Pancreas (tissue), 10 donors: ENCODE results near the gene KCNMA1. TPM values are rescaled to one million over a fixed set of nuclear protein-coding genes. Genes with fewer than 3 reads are reported as not detected.

Experiments used
- ATAC-seq, 4 donors: fragments of 200-7000 bp; cut with Tn5 transposase; one replicate each; pipeline versions ENCODE4 v1.8.0 to v1.9.1; 2020; ENCODE audit warnings: mild to moderate bottlenecking in 4 of 4, moderate library complexity in 4 of 4
- DNase-seq, 6 donors: peaks; one replicate each; pipeline ENCODE4 v3.0.0-alpha.2; 2020
- FAIRE-seq: peaks from 2 replicates; lab custom pipeline; 2012; peaks lifted over from hg19 to GRCh38; lab: Jason Lieb, UNC
- H3K27ac ChIP-seq, 4 donors: fragments of 200-600 bp; sonication (generic); 1 replicate in 3 of 4; 2 replicates in 1 of 4; pipeline versions ENCODE4 v1.5.0 to v1.8.0; 2020
- H3K27me3 ChIP-seq, 4 donors: fragments of 200-600 bp; one replicate each; pipeline ENCODE4 v1.8.0; 2021
- H3K36me3 ChIP-seq, 3 donors: fragments of 200-600 bp; sonication (generic) in 1 of 3; one replicate each; pipeline versions ENCODE4 v1.5.0 to v1.8.0; 2020 to 2021
- H3K4me1 ChIP-seq, 3 donors: fragments of 200-600 bp; one replicate each; pipeline ENCODE4 v1.8.0; 2021
- H3K4me3 ChIP-seq, 4 donors: fragments of 200-600 bp; sonication (generic) in 2 of 4; one replicate each; pipeline versions ENCODE4 v1.5.0 to v1.8.0; 2020 to 2021
- H3K9me3 ChIP-seq, 4 donors: fragments of 200-600 bp; one replicate each; pipeline ENCODE4 v1.8.0; 2021
- CTCF ChIP-seq, 4 donors: fragments of 200-600 bp; sonication (generic) in 3 of 4; IDR thresholded peaks; one replicate each; pipeline versions ENCODE4 v1.5.0 to v1.8.0; 2021; ENCODE audit warnings: antibody characterized with exemption in 4 of 4
- WGBS, 2 donors: extraction: QIAGEN DNeasy Blood & Tissue Kit; methylation state at CpG; one replicate each; pipeline ENCODE4 v1.1.7; 2013; 5-methylcytosine and 5-hydroxymethylcytosine counted together
- intact Hi-C, 3 donors: fragments of 100-400 bp; cut with DNase I; formaldehyde crosslinking; loops; one replicate each; pipeline versions ENCODE4 v1.11.1 to v1.14.2; 2022
- polyA plus RNA-seq, 2 donors: library from polyadenylated mRNA; stranded (reverse); fragments of 200-250 nt; gene quantifications; one replicate each; pipeline ENCODE4 v1.2.3, GENCODE V29; 2013
- total RNA-seq, 6 donors: library from RNA; stranded (reverse); fragmentation: NEBNext Ultra II Directional in 4 of 6; extraction: Animal tissue kit (Norgen Biotek cat#: 25700) in 4 of 6; gene quantifications; one replicate each; pipeline versions ENCODE4 v1.2.1 to v1.2.4, GENCODE V29; 2021 to 2023
- donor health status: healthy with polysubstance abuse.
- donor health status: DM: no; HTN: no; CAD: no; lungs with moderate emphysema.
- donor health status: DM: no; HTN: no; CAD: no.
- donor health status: control.
- donor health status: control.
- donor health status: Bipolar disorder and iron deficiency.
- donor health status: DM: yes; HTN: yes; CAD: no.
- donor health status: DM: no; HTN: no; CAD: no.
- donor health status: DM: no; HTN: no; CAD: no.
- donor health status: DM: yes; HTN: yes; CAD: no.

The KCNMA1 gene
- total and polyA plus RNA-seq, 8 donors = 3.5 to 19.4 (median 9.3) TPM

GRCh38 chr10:77635402-77636227, 2.0 kb downstream of the KCNMA1 start:
- 74 to 75% methylated on average over 13 of the region's 13 CpGs for WGBS, 2 donors
- Histone ChIP-seq H3K4me1 (no peaks in the 10 kb centered on the region), H3K36me3 (no peaks in the 10 kb centered on the region), H3K9me3 (no peaks in the 10 kb centered on the region), H3K27me3 (no peaks in the 10 kb centered on the region), H3K4me3 (no peak overlapping the region), H3K27ac (no peak overlapping the region)
- ATAC-seq = peak in 1 of 4 donors; percentile 16
- intact Hi-C loops = loop anchor here in 1 of 3 donors (5.0 kb wide), 1 partner anchor 243 kb away; no protein-coding TSS in a partner anchor
- FAIRE-seq = no peak
- DNase-seq = no peak
- TF ChIP-seq CTCF (IDR thresholded peaks at IDR 0.05) = no peak

GRCh38 chr10:77634939-77635338, 2.7 kb downstream of the KCNMA1 start:
- Histone ChIP-seq H3K9me3 (no peaks in the 10 kb centered on the region), H3K36me3 (no peaks in the 10 kb centered on the region), H3K27ac (no peak overlapping the region), H3K27me3 (no peaks in the 10 kb centered on the region), H3K4me3 (no peak overlapping the region), H3K4me1 (no peaks in the 10 kb centered on the region)
- ATAC-seq (no peak), DNase-seq (no peak), FAIRE-seq (no peak)
- TF ChIP-seq CTCF (IDR thresholded peaks at IDR 0.05) = no peak
- 66 to 71% methylated on average over 4 of the region's 4 CpGs for WGBS, 2 donors
- intact Hi-C loops = loop anchor here in 1 of 3 donors (5.0 kb wide), 1 partner anchor 243 kb away; no protein-coding TSS in a partner anchor

- H3K27ac ChIP-seq = no peak overlapping the region
- no peaks in the 10 kb centered on the region for H3K4me1 ChIP-seq
- no peaks in the 10 kb centered on the region for H3K36me3 ChIP-seq
- no peaks in the 10 kb centered on the region for H3K9me3 ChIP-seq
- no peak for TF ChIP-seq CTCF (IDR thresholded peaks at IDR 0.05)
- 74 to 76% methylated on average over 7 of the region's 7 CpGs for WGBS, 2 donors
- no peaks in the 10 kb centered on the region for H3K27me3 ChIP-seq
- FAIRE-seq (no peak), DNase-seq (no peak), ATAC-seq (no peak)
- intact Hi-C loops = no loop called here
- no peak overlapping the region for H3K4me3 ChIP-seq
Observed at GRCh38 chr10:77633376-77633775, 4.2 kb downstream of the KCNMA1 start.

DNA sequence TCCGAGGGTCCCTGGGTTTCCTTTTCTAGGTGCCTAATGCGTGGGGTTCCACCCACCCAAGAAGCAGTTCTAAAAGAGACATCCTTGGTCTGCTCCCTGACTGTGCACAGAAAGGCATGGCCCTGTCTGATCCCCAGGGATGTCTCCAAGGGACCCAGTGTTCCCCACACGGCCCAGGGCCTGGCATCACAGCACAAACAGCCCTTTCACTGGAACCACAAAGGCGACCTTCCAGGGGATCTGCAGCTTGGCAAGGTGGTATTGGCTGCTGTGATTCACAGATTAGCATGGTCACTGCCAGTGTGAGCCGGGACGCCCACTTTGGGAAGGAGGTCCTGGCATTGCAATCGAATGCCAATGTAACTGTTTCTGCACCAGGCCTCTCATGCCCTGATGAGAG, 6.4 kb downstream of the KCNMA1 start:
- Histone ChIP-seq H3K36me3 (no peaks in the 10 kb centered on the region), H3K9me3 (no peaks in the 10 kb centered on the region), H3K4me1 (no peaks in the 10 kb centered on the region), H3K27ac (no peak overlapping the region), H3K4me3 (no peak overlapping the region), H3K27me3 (no peaks in the 10 kb centered on the region)
- TF ChIP-seq CTCF (IDR thresholded peaks at IDR 0.05) = no peak
- no peak for DNase-seq
- WGBS, 2 donors = 91 to 92% methylated on average over 7 of the region's 7 CpGs
- ATAC-seq = no peak
- intact Hi-C loops = no loop called here
- FAIRE-seq = no peak

DNA sequence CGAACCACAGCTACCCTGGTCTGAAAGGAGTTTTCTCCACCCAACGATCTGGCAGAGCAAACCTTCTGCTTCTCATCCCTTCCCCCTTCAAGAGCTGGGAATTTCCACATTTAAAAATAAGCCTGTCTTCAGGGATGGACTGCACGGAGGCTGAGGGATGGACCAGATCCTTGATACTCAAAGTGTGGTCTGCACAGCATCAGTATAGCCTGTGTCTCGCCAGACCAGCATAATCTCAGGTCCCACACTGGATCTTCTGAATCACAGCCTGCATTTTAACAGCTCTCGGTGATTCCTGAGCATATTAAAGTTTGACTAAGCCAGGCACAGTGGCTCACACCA, 7.1 kb downstream of the KCNMA1 start:
- no peak for ATAC-seq
- Histone ChIP-seq H3K4me3 (no peak overlapping the region), H3K27ac (no peak overlapping the region), H3K27me3 (no peaks in the 10 kb centered on the region), H3K36me3 (no peaks in the 10 kb centered on the region), H3K9me3 (no peaks in the 10 kb centered on the region), H3K4me1 (no peaks in the 10 kb centered on the region)
- no peak for TF ChIP-seq CTCF (IDR thresholded peaks at IDR 0.05)
- WGBS, 2 donors = 84 to 89% methylated on average over 5 of the region's 5 CpGs
- no peak for DNase-seq
- FAIRE-seq = no peak
- intact Hi-C loops = no loop called here
